WTC11 (cell line): ENCODE data around the gene GPRIN3. TPM values are rescaled to one million over a fixed set of nuclear protein-coding genes. Genes with fewer than 3 reads are reported as not detected.
"Not testable (repeated sequence)": the region's sequence is repeated elsewhere in the genome, so short reads cannot be mapped to it uniquely, and the experiment has no call there.

ENCODE experiments used
- ATAC-seq: fragments of 200-7000 bp; cut with Tn5 transposase; 2 replicates; pipeline ENCODE4 v1.10.0; 2021; ENCODE audit warnings: mild to moderate bottlenecking, moderate library complexity
- CTCF ChIA-PET: fragments of 300-600 bp; sonication (Branson Sonifier 250); formaldehyde crosslinking; loops from one replicate; lab custom pipeline; 2021; ENCODE audit warnings: antibody characterized with exemption; lab: Charles Lee
- POLR2A ChIA-PET: fragments of 350-600 bp; sonication (Branson Sonifier 250); formaldehyde crosslinking; loops from one replicate; lab custom pipeline; 2021; ENCODE audit warnings: antibody characterized with exemption; lab: Charles Lee
- DNase-seq: peaks from one replicate; pipeline ENCODE4 v3.0.0; 2021; ENCODE audit warnings: low spot score
- H3K27ac Mint-ChIP-seq: 2 replicates; pipeline ENCODE4 v1.8.0; 2021; ENCODE audit warnings: mixed read lengths
- H3K27me3 Mint-ChIP-seq: 2 replicates; pipeline ENCODE4 v1.8.0; 2021; ENCODE audit warnings: low read depth, mild to moderate bottlenecking, moderate library complexity, mixed read lengths
- H3K36me3 Mint-ChIP-seq: 2 replicates; pipeline ENCODE4 v1.8.0; 2021; ENCODE audit warnings: mixed read lengths
- H3K4me1 Mint-ChIP-seq: 2 replicates; pipeline ENCODE4 v1.8.0; 2022; ENCODE audit warnings: mixed read lengths
- H3K4me3 Mint-ChIP-seq: 2 replicates; pipeline ENCODE4 v1.8.0; 2021; ENCODE audit warnings: mild to moderate bottlenecking, moderate library complexity, mixed read lengths
- H3K9me3 Mint-ChIP-seq: 2 replicates; pipeline ENCODE4 v1.8.0; 2021; ENCODE audit warnings: mixed read lengths
- CBFB ChIP-seq: sonication (generic); formaldehyde crosslinking; IDR thresholded peaks from 2 replicates; pipeline ENCODE4 v1.8.1; 2022; ENCODE audit warnings: mild to moderate bottlenecking, low read depth, missing genetic modification reagents
- CREB1 ChIP-seq: sonication (generic); formaldehyde crosslinking; IDR thresholded peaks from 2 replicates; pipeline ENCODE4 v1.8.0; 2023; ENCODE audit warnings: mild to moderate bottlenecking, missing genetic modification reagents
- JAZF1 ChIP-seq: fragments of 250-450 bp; sonication (Bioruptor Pico); IDR thresholded peaks from 2 replicates; pipeline ENCODE4 v1.9.0; 2021; ENCODE audit warnings: moderate library complexity, mild to moderate bottlenecking, inconsistent platforms
- NFYB ChIP-seq: sonication (generic); formaldehyde crosslinking; conservative IDR thresholded peaks from 2 replicates; pipeline ENCODE4 v1.8.0; 2022; ENCODE audit warnings: low read depth, missing genetic modification reagents
- TP53 ChIP-seq: sonication (generic); formaldehyde crosslinking; IDR thresholded peaks from 2 replicates; pipeline ENCODE4 v1.8.1; 2023; ENCODE audit warnings: mild to moderate bottlenecking, missing genetic modification reagents
- ZBTB21 ChIP-seq: sonication (generic); formaldehyde crosslinking; IDR thresholded peaks from 2 replicates; pipeline ENCODE4 v1.8.1; 2023; ENCODE audit warnings: mild to moderate bottlenecking, missing genetic modification reagents, borderline replicate concordance
- ZMAT4 ChIP-seq: fragments of 250-450 bp; sonication (Bioruptor Pico); IDR thresholded peaks from 2 replicates; pipeline ENCODE4 v1.9.0; 2021; ENCODE audit warnings: mild to moderate bottlenecking
- ZNF121 ChIP-seq: sonication (generic); formaldehyde crosslinking; IDR thresholded peaks from 2 replicates; pipeline ENCODE4 v1.8.0; 2023; ENCODE audit warnings: missing genetic modification reagents
- ZNF219 ChIP-seq: sonication (generic); formaldehyde crosslinking; IDR thresholded peaks from 2 replicates; pipeline ENCODE4 v1.8.0; 2023; ENCODE audit warnings: missing genetic modification reagents, mild to moderate bottlenecking, borderline replicate concordance
- total RNA-seq: library from RNA; stranded (reverse); gene quantifications from 3 replicates; pipeline ENCODE4 v1.2.3, GENCODE V29; 2021
- TF ChIP-seq, protein P1 (sequence below): fragments of 250-450 bp; sonication (Bioruptor Pico); IDR thresholded peaks from 2 replicates; pipeline ENCODE4 v1.9.0; 2021; ENCODE audit warnings: mild to moderate bottlenecking
- TF ChIP-seq, protein P2 (sequence below): fragments of 200-600 bp; IDR thresholded peaks from 2 replicates; pipeline ENCODE4 v1.8.0; 2022; ENCODE audit warnings: antibody characterized with exemption
- TF ChIP-seq, protein P3 (sequence below): sonication (generic); formaldehyde crosslinking; IDR thresholded peaks from 2 replicates; pipeline ENCODE4 v1.8.1; 2022; ENCODE audit warnings: low read depth, mild to moderate bottlenecking, moderate library complexity, missing genetic modification reagents, borderline replicate concordance
- TF ChIP-seq, protein P4 (sequence below): sonication (generic); formaldehyde crosslinking; IDR thresholded peaks from 2 replicates; pipeline ENCODE4 v1.8.1; 2023; ENCODE audit warnings: mild to moderate bottlenecking, missing genetic modification reagents
- TF ChIP-seq, protein P5 (sequence below): sonication (generic); formaldehyde crosslinking; IDR thresholded peaks from 2 replicates; pipeline ENCODE4 v1.8.1; 2023; ENCODE audit warnings: mild to moderate bottlenecking, missing genetic modification reagents, moderate library complexity

GPRIN3 gene
- total RNA-seq, 1 experiment from 2014 or later, result 2.0 TPM

DNA sequence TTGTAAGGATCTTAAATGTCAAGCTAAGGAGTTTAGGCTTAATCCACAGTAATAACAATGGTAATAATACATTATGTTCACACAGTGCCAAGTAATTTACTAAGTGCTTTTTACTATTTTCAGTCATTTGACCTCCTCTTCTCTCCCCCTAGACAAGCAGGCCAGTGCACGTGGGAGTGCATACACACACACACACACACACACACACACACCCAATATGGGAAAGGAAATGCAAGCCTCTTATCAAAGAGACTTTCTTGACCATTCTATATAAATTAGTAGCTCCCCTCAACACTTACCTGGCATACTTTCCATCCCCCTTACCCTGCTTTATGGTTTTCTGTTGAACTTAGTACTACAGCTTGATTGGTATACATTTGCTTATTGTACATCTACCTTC, 3.8 kb upstream of the GPRIN3 start:
- CTCF ChIA-PET, result no interaction called here
- peaks cover 14% of the 10 kb centered on the region for H3K4me1 Mint-ChIP-seq
- H3K27ac Mint-ChIP-seq, result no peak overlapping the region
- DNase-seq (no peak), ATAC-seq (no peak)
- H3K9me3 Mint-ChIP-seq, result no peaks in the 10 kb centered on the region
- H3K27me3 Mint-ChIP-seq, result peaks cover 19% of the 10 kb centered on the region
- no peak overlapping the region for H3K4me3 Mint-ChIP-seq
- TF ChIP-seq TP53 (no peak), ZNF121 (CRISPR knock-in tag) (no peak), CREB1 (CRISPR knock-in tag) (no peak), ZNF219 (CRISPR knock-in tag) (no peak), NFYB (CRISPR knock-in tag) (no peak), ZMAT4 (CRISPR knock-in tag) (no peak), ZBTB21 (no peak), JAZF1 (CRISPR knock-in tag) (no peak)
- TF ChIP-seq, protein P1, sequence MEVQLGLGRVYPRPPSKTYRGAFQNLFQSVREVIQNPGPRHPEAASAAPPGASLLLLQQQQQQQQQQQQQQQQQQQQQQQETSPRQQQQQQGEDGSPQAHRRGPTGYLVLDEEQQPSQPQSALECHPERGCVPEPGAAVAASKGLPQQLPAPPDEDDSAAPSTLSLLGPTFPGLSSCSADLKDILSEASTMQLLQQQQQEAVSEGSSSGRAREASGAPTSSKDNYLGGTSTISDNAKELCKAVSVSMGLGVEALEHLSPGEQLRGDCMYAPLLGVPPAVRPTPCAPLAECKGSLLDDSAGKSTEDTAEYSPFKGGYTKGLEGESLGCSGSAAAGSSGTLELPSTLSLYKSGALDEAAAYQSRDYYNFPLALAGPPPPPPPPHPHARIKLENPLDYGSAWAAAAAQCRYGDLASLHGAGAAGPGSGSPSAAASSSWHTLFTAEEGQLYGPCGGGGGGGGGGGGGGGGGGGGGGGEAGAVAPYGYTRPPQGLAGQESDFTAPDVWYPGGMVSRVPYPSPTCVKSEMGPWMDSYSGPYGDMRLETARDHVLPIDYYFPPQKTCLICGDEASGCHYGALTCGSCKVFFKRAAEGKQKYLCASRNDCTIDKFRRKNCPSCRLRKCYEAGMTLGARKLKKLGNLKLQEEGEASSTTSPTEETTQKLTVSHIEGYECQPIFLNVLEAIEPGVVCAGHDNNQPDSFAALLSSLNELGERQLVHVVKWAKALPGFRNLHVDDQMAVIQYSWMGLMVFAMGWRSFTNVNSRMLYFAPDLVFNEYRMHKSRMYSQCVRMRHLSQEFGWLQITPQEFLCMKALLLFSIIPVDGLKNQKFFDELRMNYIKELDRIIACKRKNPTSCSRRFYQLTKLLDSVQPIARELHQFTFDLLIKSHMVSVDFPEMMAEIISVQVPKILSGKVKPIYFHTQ, result no peak
- TF ChIP-seq, protein P2, sequence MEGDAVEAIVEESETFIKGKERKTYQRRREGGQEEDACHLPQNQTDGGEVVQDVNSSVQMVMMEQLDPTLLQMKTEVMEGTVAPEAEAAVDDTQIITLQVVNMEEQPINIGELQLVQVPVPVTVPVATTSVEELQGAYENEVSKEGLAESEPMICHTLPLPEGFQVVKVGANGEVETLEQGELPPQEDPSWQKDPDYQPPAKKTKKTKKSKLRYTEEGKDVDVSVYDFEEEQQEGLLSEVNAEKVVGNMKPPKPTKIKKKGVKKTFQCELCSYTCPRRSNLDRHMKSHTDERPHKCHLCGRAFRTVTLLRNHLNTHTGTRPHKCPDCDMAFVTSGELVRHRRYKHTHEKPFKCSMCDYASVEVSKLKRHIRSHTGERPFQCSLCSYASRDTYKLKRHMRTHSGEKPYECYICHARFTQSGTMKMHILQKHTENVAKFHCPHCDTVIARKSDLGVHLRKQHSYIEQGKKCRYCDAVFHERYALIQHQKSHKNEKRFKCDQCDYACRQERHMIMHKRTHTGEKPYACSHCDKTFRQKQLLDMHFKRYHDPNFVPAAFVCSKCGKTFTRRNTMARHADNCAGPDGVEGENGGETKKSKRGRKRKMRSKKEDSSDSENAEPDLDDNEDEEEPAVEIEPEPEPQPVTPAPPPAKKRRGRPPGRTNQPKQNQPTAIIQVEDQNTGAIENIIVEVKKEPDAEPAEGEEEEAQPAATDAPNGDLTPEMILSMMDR, result no peak
- TF ChIP-seq, protein P3, sequence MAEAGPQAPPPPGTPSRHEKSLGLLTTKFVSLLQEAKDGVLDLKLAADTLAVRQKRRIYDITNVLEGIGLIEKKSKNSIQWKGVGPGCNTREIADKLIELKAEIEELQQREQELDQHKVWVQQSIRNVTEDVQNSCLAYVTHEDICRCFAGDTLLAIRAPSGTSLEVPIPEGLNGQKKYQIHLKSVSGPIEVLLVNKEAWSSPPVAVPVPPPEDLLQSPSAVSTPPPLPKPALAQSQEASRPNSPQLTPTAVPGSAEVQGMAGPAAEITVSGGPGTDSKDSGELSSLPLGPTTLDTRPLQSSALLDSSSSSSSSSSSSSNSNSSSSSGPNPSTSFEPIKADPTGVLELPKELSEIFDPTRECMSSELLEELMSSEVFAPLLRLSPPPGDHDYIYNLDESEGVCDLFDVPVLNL (CRISPR knock-in tag), result no peak
- TF ChIP-seq, protein P4, sequence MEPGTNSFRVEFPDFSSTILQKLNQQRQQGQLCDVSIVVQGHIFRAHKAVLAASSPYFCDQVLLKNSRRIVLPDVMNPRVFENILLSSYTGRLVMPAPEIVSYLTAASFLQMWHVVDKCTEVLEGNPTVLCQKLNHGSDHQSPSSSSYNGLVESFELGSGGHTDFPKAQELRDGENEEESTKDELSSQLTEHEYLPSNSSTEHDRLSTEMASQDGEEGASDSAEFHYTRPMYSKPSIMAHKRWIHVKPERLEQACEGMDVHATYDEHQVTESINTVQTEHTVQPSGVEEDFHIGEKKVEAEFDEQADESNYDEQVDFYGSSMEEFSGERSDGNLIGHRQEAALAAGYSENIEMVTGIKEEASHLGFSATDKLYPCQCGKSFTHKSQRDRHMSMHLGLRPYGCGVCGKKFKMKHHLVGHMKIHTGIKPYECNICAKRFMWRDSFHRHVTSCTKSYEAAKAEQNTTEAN (CRISPR knock-in tag), result no peak
- TF ChIP-seq, protein P5, sequence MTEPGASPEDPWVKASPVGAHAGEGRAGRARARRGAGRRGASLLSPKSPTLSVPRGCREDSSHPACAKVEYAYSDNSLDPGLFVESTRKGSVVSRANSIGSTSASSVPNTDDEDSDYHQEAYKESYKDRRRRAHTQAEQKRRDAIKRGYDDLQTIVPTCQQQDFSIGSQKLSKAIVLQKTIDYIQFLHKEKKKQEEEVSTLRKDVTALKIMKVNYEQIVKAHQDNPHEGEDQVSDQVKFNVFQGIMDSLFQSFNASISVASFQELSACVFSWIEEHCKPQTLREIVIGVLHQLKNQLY (CRISPR knock-in tag), result no peak
- POLR2A ChIA-PET, result no interaction called here
- no peaks in the 10 kb centered on the region for H3K36me3 Mint-ChIP-seq

GRCh38 chr4:89309154-89309553, 1.6 kb upstream of the GPRIN3 start:
- H3K9me3 Mint-ChIP-seq, H3K27ac Mint-ChIP-seq, POLR2A ChIA-PET, H3K4me3 Mint-ChIP-seq, CTCF ChIA-PET, H3K36me3 Mint-ChIP-seq, DNase-seq, ATAC-seq: not testable (repeated sequence)
- Mint-ChIP-seq H3K4me1 (peaks cover 22% of the 10 kb centered on the region), H3K27me3 (peaks cover 25% of the 10 kb centered on the region)

- H3K4me1 Mint-ChIP-seq, result peaks cover 22% of the 10 kb centered on the region
- peaks cover 25% of the 10 kb centered on the region for H3K27me3 Mint-ChIP-seq
- POLR2A ChIA-PET, result no interaction called here
- CTCF ChIA-PET, result interaction anchor here (0.8 to 1.4 kb wide), 3 partner anchors 15 to 82 kb away, joined by 3 to 4 read pairs (median 4); no protein-coding TSS in a partner anchor
- H3K4me3 Mint-ChIP-seq, result peak overlapping the region; percentile 86
- no peak for TF ChIP-seq CBFB (CRISPR knock-in tag)
- no peak overlapping the region for H3K27ac Mint-ChIP-seq
- no peaks in the 10 kb centered on the region for H3K36me3 Mint-ChIP-seq
- ATAC-seq, result no peak
- DNase-seq, result no peak
- H3K9me3 Mint-ChIP-seq, result no peaks in the 10 kb centered on the region
Observed at GRCh38 chr4:89308161-89308500, 531 bp upstream of the GPRIN3 start.
